Measurements from ENCODE around the gene MANF. TPM values are rescaled to one million over a fixed set of nuclear protein-coding genes. Genes with fewer than 3 reads are reported as not detected.

Gene MANF
- total RNA-seq, 4 donors from 2014 or later, result 9.8 to 28.4 (median 23.0) TPM

DNA sequence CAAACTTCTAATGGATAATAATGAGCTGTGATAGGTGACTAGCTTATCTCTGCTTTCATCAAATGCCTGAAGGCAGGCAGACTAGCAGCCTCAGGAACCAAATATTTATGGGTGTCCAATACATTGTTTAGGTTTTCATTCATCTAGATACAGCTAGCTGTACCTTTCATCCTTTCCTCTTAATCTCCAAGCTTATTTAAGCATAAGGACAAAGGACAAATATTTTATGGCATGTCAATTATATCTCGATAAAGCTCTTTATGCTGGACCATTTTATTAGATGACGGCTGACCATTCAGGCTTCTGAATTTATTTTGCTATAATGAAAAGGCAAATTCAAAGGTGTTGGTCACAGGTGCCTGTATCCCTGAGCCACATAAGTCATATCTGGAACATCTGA is 22.9 kb downstream of the MANF start:
- Histone ChIP-seq H3K4me3 (no peak overlapping the region), H3K9me3 (no peaks in the 10 kb centered on the region), H3K36me3 (peaks cover 0 to 61% (median 3%) of the 10 kb centered on the region in 3 donors), H3K27ac (no peak overlapping the region), H3K27me3 (no peaks in the 10 kb centered on the region), H3K4me1 (no peaks in the 10 kb centered on the region)
- TF ChIP-seq, protein P1, sequence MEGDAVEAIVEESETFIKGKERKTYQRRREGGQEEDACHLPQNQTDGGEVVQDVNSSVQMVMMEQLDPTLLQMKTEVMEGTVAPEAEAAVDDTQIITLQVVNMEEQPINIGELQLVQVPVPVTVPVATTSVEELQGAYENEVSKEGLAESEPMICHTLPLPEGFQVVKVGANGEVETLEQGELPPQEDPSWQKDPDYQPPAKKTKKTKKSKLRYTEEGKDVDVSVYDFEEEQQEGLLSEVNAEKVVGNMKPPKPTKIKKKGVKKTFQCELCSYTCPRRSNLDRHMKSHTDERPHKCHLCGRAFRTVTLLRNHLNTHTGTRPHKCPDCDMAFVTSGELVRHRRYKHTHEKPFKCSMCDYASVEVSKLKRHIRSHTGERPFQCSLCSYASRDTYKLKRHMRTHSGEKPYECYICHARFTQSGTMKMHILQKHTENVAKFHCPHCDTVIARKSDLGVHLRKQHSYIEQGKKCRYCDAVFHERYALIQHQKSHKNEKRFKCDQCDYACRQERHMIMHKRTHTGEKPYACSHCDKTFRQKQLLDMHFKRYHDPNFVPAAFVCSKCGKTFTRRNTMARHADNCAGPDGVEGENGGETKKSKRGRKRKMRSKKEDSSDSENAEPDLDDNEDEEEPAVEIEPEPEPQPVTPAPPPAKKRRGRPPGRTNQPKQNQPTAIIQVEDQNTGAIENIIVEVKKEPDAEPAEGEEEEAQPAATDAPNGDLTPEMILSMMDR (IDR thresholded peaks at IDR 0.05), result no peak
- TF ChIP-seq POLR2A (IDR thresholded peaks at IDR 0.05), result no peak
- no peak for TF ChIP-seq EP300 (IDR thresholded peaks at IDR 0.05)
- DNase-seq (ENCODE audit: low spot score in 2 of 2), result no peak
- WGBS, 2 donors, result 93% methylated on average over 2 of the region's 2 CpGs

DNA sequence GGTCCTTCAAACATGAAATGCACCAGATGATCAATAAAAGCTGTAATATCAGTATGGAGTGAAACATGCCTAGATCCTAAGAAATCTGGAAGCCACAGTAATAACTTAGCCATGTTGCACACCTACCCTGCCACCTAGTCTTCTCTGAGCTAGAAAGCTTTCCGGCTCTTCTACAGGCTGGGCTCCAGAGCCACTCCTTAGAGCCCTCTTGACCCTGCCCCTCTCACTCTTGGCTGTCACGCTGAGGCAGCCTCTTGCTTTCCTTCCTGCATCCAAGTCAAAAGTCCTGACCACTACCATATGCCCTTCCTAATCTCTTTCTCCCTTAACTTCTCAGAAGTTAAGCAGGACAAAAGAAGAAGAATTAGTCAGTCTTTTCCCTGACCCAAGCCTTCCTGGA is 23.7 kb downstream of the MANF start:
- Histone ChIP-seq H3K4me3 (no peak overlapping the region), H3K4me1 (no peaks in the 10 kb centered on the region), H3K9me3 (no peaks in the 10 kb centered on the region), H3K27ac (no peak overlapping the region), H3K27me3 (no peaks in the 10 kb centered on the region), H3K36me3 (peaks cover 0 to 61% (median 3%) of the 10 kb centered on the region in 3 donors)
- DNase-seq (ENCODE audit: low spot score in 2 of 2), result no peak
- no peak for TF ChIP-seq EP300 (IDR thresholded peaks at IDR 0.05)
- no peak for TF ChIP-seq POLR2A (IDR thresholded peaks at IDR 0.05)
- TF ChIP-seq, protein P1 (IDR thresholded peaks at IDR 0.05), result no peak
- 37 to 74% methylated on average over 2 of the region's 2 CpGs for WGBS, 2 donors

DNA sequence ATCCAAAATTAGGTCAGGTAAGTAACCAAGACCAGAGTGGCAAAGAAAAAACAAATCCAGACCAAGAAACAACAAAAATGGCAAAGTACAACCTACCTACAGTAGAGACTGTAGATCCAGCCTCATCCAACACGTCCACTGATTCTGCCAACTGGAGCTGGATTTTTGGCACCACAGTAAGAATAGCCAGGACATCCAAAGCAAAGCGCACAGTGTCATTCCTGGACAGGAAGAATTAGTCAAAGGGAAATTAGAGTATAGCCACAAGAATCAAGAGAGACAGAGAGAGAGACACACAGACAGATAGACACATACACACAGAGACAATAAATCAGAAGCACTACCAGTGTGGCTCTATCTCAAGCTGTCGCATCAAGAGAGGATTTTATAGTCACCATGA is 37.1 kb downstream of the MANF start:
- Histone ChIP-seq H3K4me3 (no peak overlapping the region), H3K4me1 (no peaks in the 10 kb centered on the region), H3K27ac (no peak overlapping the region), H3K36me3 (peaks cover 0 to 84% (median 4%) of the 10 kb centered on the region in 3 donors), H3K9me3 (no peaks in the 10 kb centered on the region), H3K27me3 (no peaks in the 10 kb centered on the region)
- WGBS, 2 donors, result 93 to 97% methylated on average over 3 of the region's 3 CpGs
- TF ChIP-seq, protein P1 (IDR thresholded peaks at IDR 0.05), result no peak
- TF ChIP-seq EP300 (IDR thresholded peaks at IDR 0.05) (no peak), POLR2A (IDR thresholded peaks at IDR 0.05) (no peak)
- DNase-seq (ENCODE audit: low spot score in 2 of 2), result no peak

DNA sequence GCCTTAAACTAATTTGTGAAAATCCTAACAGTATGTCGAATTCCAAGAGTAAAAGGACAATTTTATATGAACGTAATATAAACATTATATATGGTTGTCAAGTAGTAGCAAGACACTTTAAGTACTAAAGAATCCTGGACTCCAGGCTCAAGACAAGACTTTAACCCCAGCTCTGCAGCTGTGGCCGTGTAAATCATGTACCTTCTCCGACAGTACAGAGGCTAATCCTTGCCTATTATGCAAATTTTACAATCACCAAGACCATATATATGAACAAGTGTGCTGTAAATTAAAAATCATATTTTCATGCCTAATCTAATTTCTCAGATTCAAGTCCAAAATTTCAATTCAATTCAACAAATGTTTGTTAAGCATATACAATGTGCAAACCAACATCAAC is 41.8 kb downstream of the MANF start:
- 92 to 93% methylated on average over 4 of the region's 4 CpGs for WGBS, 2 donors
- H3K4me3 ChIP-seq, result no peak overlapping the region
- no peak overlapping the region for H3K27ac ChIP-seq
- H3K4me1 ChIP-seq, result no peaks in the 10 kb centered on the region
- H3K36me3 ChIP-seq, result peaks cover 2 to 87% (median 11%) of the 10 kb centered on the region in 3 donors
- no peaks in the 10 kb centered on the region for H3K27me3 ChIP-seq
- no peak for DNase-seq (ENCODE audit: low spot score in 2 of 2)
- no peaks in the 10 kb centered on the region for H3K9me3 ChIP-seq
- TF ChIP-seq, protein P1 (IDR thresholded peaks at IDR 0.05), result no peak

DNA sequence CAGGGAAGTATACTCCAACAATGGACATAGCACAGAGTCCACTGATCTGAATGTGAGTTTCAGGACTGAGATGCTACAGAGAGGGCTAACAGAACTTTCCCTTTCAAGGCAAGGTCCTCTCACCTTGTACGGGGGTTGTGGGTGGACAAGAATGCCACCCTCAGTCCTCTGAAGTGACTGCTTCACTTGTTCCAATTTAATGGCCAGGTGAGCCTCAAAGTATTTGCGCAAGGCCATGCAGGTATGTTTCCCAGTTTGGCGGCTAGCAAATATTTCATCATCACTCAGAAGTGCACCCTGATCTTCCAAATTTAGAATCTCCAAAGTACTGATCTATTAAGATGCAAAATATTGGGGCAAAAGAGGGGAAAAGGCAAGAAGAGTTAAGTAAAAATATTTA is 44.0 kb downstream of the MANF start:
- Histone ChIP-seq H3K36me3 (peaks cover 0 to 87% (median 11%) of the 10 kb centered on the region in 3 donors), H3K4me3 (no peak overlapping the region), H3K27me3 (no peaks in the 10 kb centered on the region), H3K9me3 (no peaks in the 10 kb centered on the region), H3K4me1 (no peaks in the 10 kb centered on the region), H3K27ac (no peak overlapping the region)
- TF ChIP-seq, protein P1 (IDR thresholded peaks at IDR 0.05), result no peak
- TF ChIP-seq EP300 (IDR thresholded peaks at IDR 0.05), result no peak
- TF ChIP-seq POLR2A (IDR thresholded peaks at IDR 0.05), result no peak
- WGBS, 2 donors, result 95 to 96% methylated on average over 3 of the region's 3 CpGs
- no peak for DNase-seq (ENCODE audit: low spot score in 2 of 2)

Measured in tibial nerve (tissue), 4 donors.